ENCODE measurements around the gene ZNF335.
"Not testable (repeated sequence)": the region's sequence is repeated elsewhere in the genome, so short reads cannot be mapped to it uniquely, and the experiment has no call there.

Gene ZNF335

GRCh38 chr20:46004187-46004586 lies 32.2 kb upstream of the ZNF335 start:
- DNase-seq (ENCODE audit: low read depth in 3 of 3): no peak

DNA sequence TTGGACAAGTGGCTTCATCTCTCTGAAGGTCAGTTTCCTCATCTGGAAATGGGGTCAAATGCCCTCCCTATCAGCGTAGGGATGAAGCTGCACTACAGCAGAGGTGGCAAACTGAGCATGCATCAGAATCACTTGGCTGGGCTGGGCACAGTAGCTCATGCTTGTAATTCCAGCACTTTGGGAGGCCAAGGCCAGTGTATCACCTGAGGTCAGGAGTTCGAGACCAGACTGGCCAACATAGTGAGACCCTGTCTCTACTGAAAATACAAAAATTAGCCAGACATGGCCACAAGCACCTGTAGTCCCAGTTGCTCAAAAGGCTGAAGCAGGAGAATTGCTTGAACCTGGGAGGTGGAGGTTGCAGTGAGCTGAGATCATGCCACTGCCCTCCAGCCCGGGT lies 30.0 kb upstream of the ZNF335 start:
- no peak for DNase-seq (ENCODE audit: low read depth in 3 of 3)

GRCh38 chr20:46001498-46001897 lies 29.5 kb upstream of the ZNF335 start:
- no peak for DNase-seq (ENCODE audit: low read depth in 3 of 3)

DNA sequence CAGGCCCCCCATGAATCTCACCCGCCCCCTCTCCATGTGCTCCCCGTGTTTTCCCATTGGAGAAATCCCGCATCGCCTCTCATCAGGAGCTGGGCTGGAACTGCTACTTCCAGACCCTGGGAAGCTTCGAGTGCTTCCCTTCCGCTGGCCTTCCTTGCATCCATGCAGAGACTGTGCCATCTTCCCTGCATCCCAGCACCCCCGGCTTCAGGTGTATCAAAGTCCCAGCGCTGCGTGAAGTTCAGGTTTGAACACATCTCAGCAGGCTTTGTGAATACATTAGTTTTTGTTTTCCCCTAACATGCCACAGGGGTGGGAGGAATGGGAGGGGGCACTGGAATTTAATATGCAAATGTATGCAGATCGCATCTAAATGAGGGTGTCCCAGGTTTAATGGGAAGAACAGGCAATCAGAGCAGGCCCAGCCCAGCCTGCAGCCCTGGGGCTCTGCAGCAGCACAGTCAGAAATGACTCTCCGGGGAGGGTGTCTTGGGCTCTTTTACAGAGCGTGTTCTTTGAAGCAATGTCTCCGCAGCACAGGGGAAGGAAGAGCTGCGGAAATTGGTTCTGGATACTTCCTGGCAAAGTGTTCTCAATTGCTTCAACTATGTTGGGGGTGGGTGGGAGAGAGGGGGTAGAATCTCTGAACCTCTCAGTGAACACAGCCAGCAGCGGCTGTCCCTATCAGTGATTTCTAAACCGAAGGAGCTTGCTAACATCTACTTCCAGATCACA lies 28.4 kb upstream of the ZNF335 start:
- DNase-seq (ENCODE audit: low read depth in 3 of 3): no peak

DNA sequence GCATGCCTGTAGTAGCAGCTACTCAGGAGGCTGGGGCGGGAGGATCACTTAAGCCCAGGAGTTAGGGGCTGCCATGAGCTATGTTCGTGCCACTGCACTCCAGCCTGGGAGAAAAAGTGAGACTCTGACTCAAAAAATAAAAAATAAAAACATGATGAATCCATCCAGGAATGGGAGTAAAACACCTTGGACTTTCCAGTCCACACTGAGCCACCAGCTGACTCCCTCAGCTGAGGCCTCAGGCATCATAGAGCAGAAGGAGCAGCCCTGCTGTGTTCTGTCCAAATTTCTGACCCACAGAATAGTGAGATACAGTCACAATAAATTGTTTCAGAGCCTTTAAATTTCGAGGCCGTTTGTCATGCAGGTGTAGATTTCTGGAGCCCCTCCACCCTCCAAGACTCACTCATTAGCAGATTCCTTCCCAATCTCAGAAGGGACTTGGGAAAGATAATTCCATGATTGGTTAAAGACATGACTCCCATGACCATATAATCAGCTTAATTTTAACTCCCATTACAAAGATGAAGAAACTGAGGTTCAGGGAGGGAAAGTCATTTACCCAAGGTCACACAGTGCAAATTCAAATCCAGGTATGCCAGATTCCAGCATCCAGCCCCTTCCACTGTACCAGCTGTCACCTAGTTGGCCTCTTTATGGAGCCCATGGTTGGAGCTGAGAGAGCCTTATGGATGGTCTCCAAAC lies 27.7 kb upstream of the ZNF335 start:
- DNase-seq (ENCODE audit: low read depth in 3 of 3): no peak

GRCh38 chr20:45998761-45999160 lies 26.8 kb upstream of the ZNF335 start:
- DNase-seq (ENCODE audit: low read depth in 3 of 3): no peak

DNA sequence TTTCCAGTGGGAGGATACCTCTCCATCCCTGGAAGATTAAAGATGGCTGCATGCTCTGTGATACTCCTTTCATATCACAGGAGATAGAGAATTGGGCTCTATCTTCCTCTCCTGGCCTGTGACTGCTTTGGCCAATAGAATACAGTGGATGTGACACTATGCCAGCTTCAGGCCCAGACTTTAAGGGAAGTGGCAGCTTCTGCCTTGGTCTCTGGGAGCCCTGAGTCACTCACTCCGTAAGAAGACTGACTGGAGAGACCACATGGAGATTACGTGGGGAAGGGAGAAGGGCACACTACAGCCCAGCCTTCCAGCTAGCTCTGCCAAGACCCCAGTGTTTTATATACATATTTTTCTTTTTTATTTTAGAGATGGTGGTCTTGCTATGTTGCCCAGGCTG lies 26.3 kb upstream of the ZNF335 start:
- no peak for DNase-seq (ENCODE audit: low read depth in 3 of 3)

- DNase-seq (ENCODE audit: low read depth in 3 of 3): no peak
Measured at GRCh38 chr20:45997187-45997586, 25.2 kb upstream of the ZNF335 start.

DNA sequence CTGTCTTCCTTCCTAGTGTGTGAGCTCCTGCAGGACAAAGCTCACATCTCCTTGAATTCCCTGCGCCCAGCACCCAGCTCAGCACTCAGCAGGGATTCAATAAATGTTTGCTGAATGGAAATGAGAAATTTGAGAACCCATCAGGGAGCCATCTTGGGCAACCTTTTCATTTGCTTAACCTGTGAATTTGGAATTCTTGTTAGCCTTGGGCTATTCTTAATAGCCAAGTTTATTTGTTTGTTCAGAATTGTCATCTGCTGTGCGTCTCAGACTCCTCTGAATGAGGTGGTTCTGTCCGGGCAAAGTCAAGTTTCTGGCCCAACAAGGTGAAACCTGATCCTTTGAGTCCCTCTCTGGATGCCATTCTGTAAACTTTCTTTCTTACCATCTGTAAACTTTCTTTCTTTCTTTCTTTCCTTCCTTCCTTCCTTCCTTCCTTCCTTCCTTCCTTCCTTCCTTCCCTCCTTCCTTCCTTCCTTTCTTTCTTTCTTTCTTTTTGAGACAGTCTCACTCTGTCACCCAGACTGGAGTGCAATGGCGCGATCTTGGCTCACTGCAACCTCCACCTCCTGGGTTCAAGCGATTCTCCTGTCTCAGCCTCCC lies 23.6 kb upstream of the ZNF335 start:
- not testable (repeated sequence) for DNase-seq (ENCODE audit: low read depth in 3 of 3)

DNA sequence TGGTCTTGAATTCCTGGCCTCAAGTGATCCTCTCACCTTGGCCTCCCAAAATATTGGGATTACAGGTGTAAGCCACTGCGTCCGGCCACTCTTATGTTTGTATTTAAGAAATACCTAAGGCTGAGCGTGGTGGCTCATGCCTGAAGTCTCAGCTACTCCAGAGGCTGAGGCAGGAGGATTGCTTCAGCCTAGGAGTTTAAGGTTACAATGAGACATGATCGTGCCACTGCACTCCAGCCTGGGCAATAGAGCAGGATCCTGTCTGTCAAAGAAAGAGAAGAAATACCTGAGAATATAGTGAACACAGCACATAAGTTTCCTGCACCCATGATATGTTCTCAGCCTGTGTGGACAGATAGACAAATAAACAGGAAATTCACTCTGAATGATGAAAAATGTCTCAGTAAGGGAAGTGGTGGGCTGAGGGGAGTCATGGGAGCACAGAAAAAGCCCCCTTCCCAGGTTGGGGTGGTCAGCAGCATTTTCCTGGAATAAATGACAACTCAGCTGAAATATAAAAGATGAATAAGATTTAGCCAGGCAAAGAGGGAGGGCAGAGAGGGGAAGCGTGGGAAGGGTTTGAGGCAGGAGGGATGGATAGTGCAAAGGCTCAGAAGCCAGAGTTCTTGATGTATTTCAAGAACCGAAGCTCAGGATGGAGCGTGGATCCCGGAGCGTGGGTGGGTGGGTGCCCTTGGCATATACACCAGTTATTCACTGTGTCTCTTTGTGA lies 22.9 kb upstream of the ZNF335 start:
- DNase-seq (ENCODE audit: low read depth in 3 of 3): no peak

DNA sequence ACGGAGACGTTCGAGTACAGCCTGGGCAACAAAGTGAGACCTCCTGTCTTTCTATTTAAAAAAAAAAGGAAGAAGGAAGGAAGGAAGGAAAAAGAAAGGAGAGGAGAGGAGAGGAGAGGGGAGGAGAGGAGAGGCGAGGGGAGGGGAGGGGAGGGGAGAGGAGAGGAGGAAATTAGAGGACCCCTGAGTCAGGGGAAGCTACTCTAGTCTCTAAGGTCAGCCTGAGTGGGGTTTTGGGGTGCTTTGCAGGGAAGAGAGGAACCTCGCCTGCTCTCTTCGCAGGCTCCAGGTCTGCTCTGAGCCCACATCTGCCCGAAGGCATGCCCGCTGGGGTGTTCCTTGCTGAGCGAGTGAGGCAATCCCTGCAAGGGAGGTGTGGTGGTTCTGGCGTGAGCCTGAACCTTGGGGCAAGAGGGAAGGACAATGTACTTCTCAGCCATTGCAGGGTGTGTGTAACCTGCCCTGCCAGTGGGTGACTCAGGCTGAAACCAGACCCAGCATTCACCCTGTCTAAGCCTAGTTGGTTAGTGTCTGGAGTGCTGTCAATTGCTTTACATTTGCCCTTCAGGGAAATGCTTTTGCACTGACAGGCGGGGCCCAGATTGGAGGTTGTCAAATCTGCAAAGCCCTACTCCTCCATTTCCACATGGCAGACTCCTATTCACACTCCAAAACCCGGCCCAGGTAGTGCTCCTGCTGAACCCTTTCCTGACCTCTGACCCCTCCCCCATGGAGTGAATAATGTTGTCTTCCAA lies 21.4 kb upstream of the ZNF335 start:
- no peak for DNase-seq (ENCODE audit: low read depth in 3 of 3)

DNA sequence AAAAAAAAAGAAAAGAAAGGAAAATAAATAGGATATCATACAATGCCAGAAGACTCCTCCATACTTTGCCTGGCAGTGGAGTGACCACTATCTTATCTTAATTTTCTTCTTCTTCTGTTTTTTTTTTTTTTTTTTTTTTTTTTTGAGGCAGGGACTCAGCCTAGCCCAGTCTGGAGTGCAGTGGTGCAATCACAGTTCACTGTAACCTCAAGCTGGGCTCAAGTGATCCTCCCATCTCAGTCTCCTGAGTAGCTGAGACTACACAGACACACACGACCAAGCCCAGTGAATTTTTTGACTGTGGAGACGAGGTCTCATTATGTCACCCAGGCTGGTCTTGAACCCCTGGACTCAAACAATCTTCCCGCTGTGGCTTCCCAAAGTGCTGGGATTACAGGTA lies 19.6 kb upstream of the ZNF335 start:
- no peak for DNase-seq (ENCODE audit: low read depth in 3 of 3)

- DNase-seq (ENCODE audit: low read depth in 3 of 3): not testable (repeated sequence)
Measured at GRCh38 chr20:45988830-45989229, 16.8 kb upstream of the ZNF335 start.

GRCh38 chr20:45987108-45987780 lies 15.2 kb upstream of the ZNF335 start:
- DNase-seq (ENCODE audit: low read depth in 3 of 3): peak; percentile 55 to 73 (median 55)

GRCh38 chr20:45985573-45985972 lies 13.6 kb upstream of the ZNF335 start:
- no peak for DNase-seq (ENCODE audit: low read depth in 3 of 3)

GRCh38 chr20:45983279-45983743 lies 11.3 kb upstream of the ZNF335 start:
- no peak for DNase-seq (ENCODE audit: low read depth in 3 of 3)

DNA sequence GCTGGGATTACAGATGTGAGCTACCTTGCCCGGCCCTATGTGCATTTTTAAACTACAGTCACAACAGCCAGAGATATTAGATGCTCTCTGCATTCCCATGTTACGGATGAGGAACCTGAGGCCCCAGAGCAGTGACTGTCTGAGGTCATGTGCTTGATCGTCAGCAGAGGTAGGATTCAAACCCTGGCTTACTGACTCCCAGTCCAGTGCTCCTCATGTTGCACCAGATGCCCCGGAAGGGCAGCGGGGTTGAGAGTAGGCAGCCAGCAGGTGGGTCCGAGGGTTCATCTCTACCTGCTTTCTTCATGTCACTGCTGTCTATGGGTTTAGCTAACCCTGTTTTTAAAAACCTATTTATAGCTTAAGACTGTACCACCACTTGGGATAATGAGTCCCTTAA lies 9.3 kb upstream of the ZNF335 start:
- no peak for DNase-seq (ENCODE audit: low read depth in 3 of 3)

- no peak for DNase-seq (ENCODE audit: low read depth in 3 of 3)
Measured at GRCh38 chr20:45976086-45976485, 4.1 kb upstream of the ZNF335 start.

GRCh38 chr20:45975686-45976085 lies 3.7 kb upstream of the ZNF335 start:
- no peak for DNase-seq (ENCODE audit: low read depth in 3 of 3)

- DNase-seq (ENCODE audit: low read depth in 3 of 3): no peak
Measured at GRCh38 chr20:45974896-45975565, 3.0 kb upstream of the ZNF335 start.
